Neural cell (in vitro differentiated cells): Measurements from ENCODE around the gene CABP4. TPM values are rescaled to one million over a fixed set of nuclear protein-coding genes. Genes with fewer than 3 reads are reported as not detected.

Source experiments
- H2AFZ ChIP-seq: fragments of 200-600, 300-800 bp; sonication (generic), shearing (Covaris generic); 2 replicates; pipeline ENCODE4 v1.6.0; 2014; ENCODE audit warnings: low read depth, mild to moderate bottlenecking, antibody characterized with exemption, low read length, moderate library complexity
- H3F3A ChIP-seq: fragments of 200-600 bp; shearing (Covaris generic); 2 replicates; pipeline ENCODE4 v1.6.1; 2016; ENCODE audit warnings: mild to moderate bottlenecking, moderate library complexity, mixed read lengths, antibody characterized with exemption, low read length; ENCODE audit not compliant: insufficient read depth, poor library complexity, severe bottlenecking
- H3K27ac ChIP-seq: fragments of 200-600, 300-800 bp; sonication (generic), shearing (Covaris generic); 2 replicates; pipeline ENCODE4 v1.5.1; 2014; ENCODE audit warnings: mild to moderate bottlenecking, low read length, moderate library complexity
- H3K27me3 ChIP-seq: fragments of 300-800, 200-600 bp; sonication (generic), shearing (Covaris generic); 2 replicates; pipeline ENCODE4 v1.6.0; 2014; ENCODE audit warnings: mild to moderate bottlenecking, low read depth, low read length, moderate library complexity; ENCODE audit not compliant: insufficient read depth
- H3K36me3 ChIP-seq: fragments of 300-800, 200-600 bp; sonication (generic), shearing (Covaris generic); 2 replicates; pipeline ENCODE4 v1.5.1; 2014; ENCODE audit warnings: mild to moderate bottlenecking, antibody characterized with exemption, low read length, moderate library complexity; ENCODE audit not compliant: insufficient read depth
- H3K4me2 ChIP-seq: fragments of 300-800, 200-600 bp; sonication (generic), shearing (Covaris generic); 2 replicates; pipeline ENCODE4 v1.6.0; 2014; ENCODE audit warnings: mild to moderate bottlenecking, low read length
- H3K4me3 ChIP-seq: fragments of 300-800, 200-600 bp; sonication (generic), shearing (Covaris generic); 2 replicates; pipeline ENCODE4 v1.5.1; 2014; ENCODE audit warnings: mild to moderate bottlenecking, low read length, moderate library complexity
- H3K79me2 ChIP-seq: fragments of 200-600 bp; shearing (Covaris generic); replicated peaks from 2 replicates; pipeline ENCODE4 v1.6.0; 2014; ENCODE audit warnings: mild to moderate bottlenecking, low read length, moderate library complexity; ENCODE audit not compliant: insufficient read depth
- H3K9ac ChIP-seq: fragments of 300-800, 200-600 bp; sonication (generic), shearing (Covaris generic); 2 replicates; pipeline ENCODE4 v1.6.1; 2016; ENCODE audit warnings: mild to moderate bottlenecking, low read length, mixed read lengths
- H3K9me2 ChIP-seq: fragments of 200-600 bp; shearing (Covaris generic); 2 replicates; pipeline ENCODE4 v1.6.1; 2016; ENCODE audit warnings: mild to moderate bottlenecking, low read length, mixed read lengths; ENCODE audit not compliant: insufficient read depth
- H3K9me3 ChIP-seq: fragments of 200-600, 300-800 bp; sonication (generic), shearing (Covaris generic); 2 replicates; pipeline ENCODE4 v1.6.1; 2016; ENCODE audit warnings: mild to moderate bottlenecking, mixed run types, low read length, moderate library complexity, mixed read lengths
- H4K20me1 ChIP-seq: fragments of 200-600 bp; shearing (Covaris generic); 2 replicates; pipeline ENCODE4 v1.6.1; 2016; ENCODE audit warnings: mild to moderate bottlenecking, mixed run types; ENCODE audit not compliant: insufficient read depth
- CTCF ChIP-seq: fragments of 450-650 bp; IDR thresholded peaks from 2 replicates; pipeline ENCODE4 v1.5.1; 2014; ENCODE audit warnings: antibody characterized with exemption, mild to moderate bottlenecking, moderate library complexity; ENCODE audit not compliant: poor library complexity, severe bottlenecking
- EP300 ChIP-seq: fragments of 450-650 bp; conservative IDR thresholded peaks from 2 replicates; pipeline ENCODE4 v1.6.1; 2014; ENCODE audit warnings: antibody characterized with exemption, mild to moderate bottlenecking, moderate library complexity; ENCODE audit not compliant: poor library complexity, severe bottlenecking
- EZH2 ChIP-seq: fragments of 200-600, 300-800 bp; shearing (Covaris generic), sonication (generic); IDR thresholded peaks from 2 replicates; pipeline ENCODE4 v1.6.1; 2014; ENCODE audit warnings: antibody characterized with exemption, low read length, borderline replicate concordance, mild to moderate bottlenecking; ENCODE audit not compliant: insufficient read depth, poor library complexity, severe bottlenecking
- MXI1 ChIP-seq: fragments of 450-650 bp; conservative IDR thresholded peaks from 2 replicates; pipeline ENCODE4 v1.6.1; 2014; ENCODE audit warnings: antibody characterized with exemption, mild to moderate bottlenecking; ENCODE audit not compliant: poor library complexity, severe bottlenecking
- POLR2AphosphoS5 ChIP-seq: IDR thresholded peaks from 2 replicates; pipeline ENCODE4 v1.6.1; 2012
- RAD21 ChIP-seq: fragments of 450-650 bp; conservative IDR thresholded peaks from 2 replicates; pipeline ENCODE4 v1.6.1; 2014; ENCODE audit warnings: antibody characterized with exemption, mild to moderate bottlenecking, moderate library complexity
- REST ChIP-seq: IDR thresholded peaks from 2 replicates; pipeline ENCODE4 v1.6.1; 2012; ENCODE audit warnings: borderline replicate concordance
- SMC3 ChIP-seq: fragments of 450-650 bp; conservative IDR thresholded peaks from 2 replicates; pipeline ENCODE4 v1.6.1; 2014; ENCODE audit warnings: antibody characterized with exemption, mild to moderate bottlenecking, moderate library complexity; ENCODE audit not compliant: poor library complexity
- TAF1 ChIP-seq: IDR thresholded peaks from 2 replicates; pipeline ENCODE4 v1.6.1; 2012; ENCODE audit warnings: low read depth
- polyA plus RNA-seq: library from polyadenylated mRNA; depleted of rRNA; stranded (reverse); fragments of >200 nt; gene quantifications from 2 replicates; pipeline ENCODE4 v1.2.3, GENCODE V29; 2014

Gene CABP4
- polyA plus RNA-seq, 1 donor from 2014 or later: not detected

GRCh38 chr11:67407688-67408163 lies 47.4 kb upstream of the CABP4 start:
- Histone ChIP-seq H3K79me2 (no peaks in the 10 kb centered on the region), H3K9me2 (no peaks in the 10 kb centered on the region), H3K9me3 (no peaks in the 10 kb centered on the region), H3K4me2 (no peak overlapping the region), H2AFZ (no peak overlapping the region), H3K36me3 (no peaks in the 10 kb centered on the region), H3F3A (no peaks in the 10 kb centered on the region), H3K27ac (no peak overlapping the region), H3K27me3 (no peaks in the 10 kb centered on the region), H3K9ac (no peak overlapping the region), H4K20me1 (no peaks in the 10 kb centered on the region), H3K4me3 (no peak overlapping the region)
- TF ChIP-seq EP300 (no peak), CTCF (no peak), SMC3 (no peak), REST (no peak), TAF1 (no peak), RAD21 (no peak)

DNA sequence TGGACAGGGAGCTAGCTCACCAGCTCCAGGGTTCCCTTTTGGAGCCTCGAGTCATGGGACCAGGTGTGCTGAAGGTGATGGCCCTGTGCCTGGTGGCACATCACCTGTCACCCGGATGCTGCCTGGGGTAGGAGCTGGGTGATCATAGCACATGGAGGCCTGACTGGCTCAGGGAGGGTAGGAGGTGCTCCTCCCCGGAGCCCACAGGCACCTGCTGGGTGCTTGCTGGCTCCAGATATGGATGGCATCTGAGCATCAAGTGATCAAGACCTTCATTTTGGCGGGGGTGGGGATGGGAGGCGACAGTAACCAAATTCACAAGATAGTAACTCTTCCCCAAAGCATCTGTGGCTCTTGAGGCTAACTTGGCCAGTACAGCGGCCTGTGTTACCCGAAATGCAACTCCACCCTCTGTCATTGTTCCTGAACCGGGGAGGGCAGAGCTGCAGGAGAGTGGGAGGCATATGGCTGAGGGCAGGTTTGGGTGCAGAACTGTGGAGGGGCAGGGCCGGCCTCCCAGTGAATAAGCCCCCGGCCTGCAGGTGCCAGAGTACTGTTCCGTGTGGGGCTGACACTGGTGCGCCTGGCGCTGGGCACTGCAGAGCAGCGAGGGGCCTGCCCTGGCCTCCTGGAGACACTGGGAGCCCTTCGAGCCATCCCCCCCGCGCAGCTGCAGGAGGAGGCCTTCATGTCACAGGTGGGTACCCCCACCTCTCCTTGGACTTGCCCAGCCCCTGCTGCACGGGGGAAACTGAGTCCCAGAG lies 46.5 kb upstream of the CABP4 start:
- TF ChIP-seq EZH2: no peak
- no peak for TF ChIP-seq REST
- TF ChIP-seq EP300: no peak
- no peak for TF ChIP-seq TAF1
- TF ChIP-seq SMC3: no peak
- no peak for TF ChIP-seq MXI1
- no peak for TF ChIP-seq POLR2AphosphoS5
- TF ChIP-seq CTCF: no peak
- TF ChIP-seq RAD21: no peak
- Histone ChIP-seq H3K27ac (no peak overlapping the region), H3K27me3 (no peaks in the 10 kb centered on the region), H3K4me2 (no peak overlapping the region), H3F3A (no peaks in the 10 kb centered on the region), H4K20me1 (no peaks in the 10 kb centered on the region), H3K79me2 (no peaks in the 10 kb centered on the region), H3K9me2 (no peaks in the 10 kb centered on the region), H3K36me3 (no peaks in the 10 kb centered on the region), H3K9me3 (no peaks in the 10 kb centered on the region), H2AFZ (no peak overlapping the region), H3K9ac (no peak overlapping the region), H3K4me3 (no peak overlapping the region)
